ENCODE measurements around the gene DRAM1. TPM values are rescaled to one million over a fixed set of nuclear protein-coding genes. Genes with fewer than 3 reads are reported as not detected.

DRAM1 gene
- polyA plus RNA-seq, 1 donor: 21.7 TPM

DNA sequence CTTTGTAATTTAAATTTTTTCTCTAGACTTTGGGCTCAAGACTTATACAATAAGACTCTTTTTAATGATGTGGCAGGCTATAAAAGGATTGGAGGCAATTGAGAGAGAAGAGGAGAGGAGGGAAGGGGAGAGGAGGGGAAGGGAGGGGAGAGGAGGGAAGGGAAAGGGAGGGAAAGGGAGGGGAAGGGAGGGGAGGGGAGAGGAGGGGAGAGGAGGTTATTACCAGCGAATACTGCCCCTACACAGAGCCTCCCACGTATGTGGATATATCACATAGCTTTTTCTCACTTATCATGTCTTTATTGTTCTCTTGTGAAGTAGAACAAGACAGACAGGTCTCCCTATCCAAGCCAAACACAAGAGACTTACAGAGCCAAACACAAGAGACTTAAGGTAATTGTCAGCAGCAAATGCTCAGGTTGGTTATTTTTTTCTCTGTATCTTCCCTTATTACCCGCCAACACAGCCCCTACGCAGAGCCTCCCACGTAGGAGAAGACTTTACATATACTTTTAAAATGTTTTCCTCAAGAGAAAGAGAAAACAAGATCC, 63.1 kb downstream of the DRAM1 start:
- DNase-seq: peak; percentile 21

DNA sequence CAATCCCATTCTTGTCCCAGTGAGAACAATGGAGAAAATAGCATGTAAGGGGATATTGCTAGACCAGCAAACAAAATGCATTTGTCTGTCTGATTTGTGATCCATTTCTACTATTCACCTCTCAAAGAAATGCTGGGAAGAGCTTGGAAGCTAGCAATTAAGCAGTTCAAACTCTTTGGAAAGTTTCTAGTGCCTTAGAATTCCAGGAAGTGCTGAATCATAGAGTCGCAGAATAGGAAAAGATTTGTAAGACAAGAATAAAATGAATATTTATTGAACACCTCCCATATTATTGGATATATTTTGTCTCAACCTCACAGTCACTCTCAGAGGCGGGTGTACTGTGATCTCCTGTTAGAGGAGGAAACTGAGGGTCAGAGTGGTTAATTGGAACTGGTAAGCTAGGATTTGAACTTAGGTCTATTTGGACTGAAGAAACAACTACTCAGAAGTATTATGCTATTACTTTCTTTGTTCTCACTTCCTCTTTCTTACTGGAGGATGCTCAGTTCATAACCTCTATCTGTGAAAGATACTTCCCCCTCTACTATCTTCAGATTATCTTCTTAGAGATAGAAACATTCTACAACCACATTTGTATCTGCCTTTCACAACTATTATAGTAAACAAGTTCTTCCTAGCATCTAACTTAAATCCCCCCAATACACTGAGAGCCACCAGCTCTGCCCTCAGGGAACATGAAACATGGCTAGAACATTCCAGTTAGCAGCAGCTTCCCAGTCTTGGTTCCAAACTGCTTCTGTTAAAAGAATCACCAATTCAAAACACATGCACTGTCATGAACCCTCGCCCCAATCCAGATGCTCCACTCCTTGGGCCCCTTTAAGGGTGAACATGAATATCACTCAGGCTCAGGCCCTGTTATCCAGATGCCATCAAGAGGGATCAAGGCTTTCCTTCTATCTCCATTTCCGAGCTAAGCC, 64.2 kb downstream of the DRAM1 start:
- DNase-seq: no peak

DNA sequence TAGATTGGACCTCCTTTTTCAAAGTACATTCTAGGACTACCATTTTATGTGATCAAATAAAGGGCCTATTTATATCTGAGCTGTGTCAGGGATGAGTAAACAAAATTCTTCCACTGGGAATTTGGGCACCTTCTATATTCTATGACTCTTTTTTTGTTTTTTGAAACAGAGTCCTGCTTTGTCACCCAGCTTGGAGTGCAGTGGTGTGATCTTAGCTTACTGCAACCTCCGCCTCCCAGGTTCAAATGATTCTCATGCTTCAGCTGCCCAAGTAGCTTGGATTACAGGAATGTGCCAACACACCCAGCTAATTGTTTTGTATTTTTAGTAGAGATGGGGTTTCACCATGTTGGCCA, 64.8 kb downstream of the DRAM1 start:
- DNase-seq: no peak

DNA sequence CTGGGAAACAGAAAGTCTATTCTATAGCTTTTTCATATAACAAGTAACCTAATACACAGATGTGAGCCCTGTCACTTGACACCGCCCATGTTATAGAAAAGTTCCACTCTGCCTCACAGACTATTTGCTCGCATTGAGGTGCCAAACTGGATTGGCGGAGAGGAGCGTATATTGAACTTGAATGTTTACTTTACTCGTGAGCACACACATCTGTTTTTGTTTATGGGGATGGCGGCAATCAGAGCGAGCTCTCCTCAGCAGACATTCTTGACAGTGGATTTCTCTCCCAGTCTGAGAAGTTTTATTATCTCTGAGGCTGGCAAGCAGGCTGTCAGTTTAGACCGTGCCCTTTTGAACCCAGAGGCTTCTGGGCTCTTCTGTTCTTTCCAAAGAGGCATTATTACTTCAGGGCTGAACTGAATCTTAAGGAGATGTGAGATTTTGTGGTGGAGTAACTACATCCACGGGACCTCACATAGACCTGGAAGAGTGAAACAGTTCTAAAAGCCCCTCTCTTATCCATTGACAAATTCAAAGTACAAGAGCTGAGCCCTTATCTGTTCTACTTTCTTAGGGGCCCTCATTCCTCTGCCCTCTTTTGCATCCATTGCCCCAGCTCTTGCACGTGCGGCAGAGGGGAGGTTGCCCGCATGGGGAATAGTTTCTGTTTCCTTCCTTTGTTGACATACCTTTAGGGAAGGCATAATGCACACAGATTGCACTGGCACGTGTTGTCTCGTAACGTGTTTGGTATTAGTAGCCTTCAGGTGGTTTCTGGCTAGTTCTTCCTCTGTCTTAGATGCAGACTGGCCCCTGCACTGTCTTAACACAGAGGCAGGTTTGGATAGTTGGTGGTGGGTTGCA, 68.2 kb downstream of the DRAM1 start:
- peak; percentile 26 for DNase-seq

DNA sequence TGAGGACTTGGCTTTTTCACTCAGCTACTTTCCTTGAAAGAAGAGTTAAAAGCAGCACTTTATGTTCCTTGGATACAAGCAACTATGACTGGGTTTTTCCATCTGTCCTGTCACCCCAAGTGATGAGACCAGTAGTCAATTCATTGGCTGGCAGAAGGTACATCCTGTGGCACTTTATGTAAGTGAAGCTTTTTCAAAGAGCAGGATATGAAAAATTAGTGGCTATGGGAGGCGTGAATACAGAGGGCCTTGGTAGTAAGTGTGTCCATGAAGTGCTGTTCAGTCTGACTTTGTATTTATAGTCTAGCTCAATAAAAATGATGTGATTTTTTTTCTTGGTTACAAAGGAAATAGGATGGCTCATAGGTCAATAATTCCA, 68.8 kb downstream of the DRAM1 start:
- DNase-seq: no peak

DNA sequence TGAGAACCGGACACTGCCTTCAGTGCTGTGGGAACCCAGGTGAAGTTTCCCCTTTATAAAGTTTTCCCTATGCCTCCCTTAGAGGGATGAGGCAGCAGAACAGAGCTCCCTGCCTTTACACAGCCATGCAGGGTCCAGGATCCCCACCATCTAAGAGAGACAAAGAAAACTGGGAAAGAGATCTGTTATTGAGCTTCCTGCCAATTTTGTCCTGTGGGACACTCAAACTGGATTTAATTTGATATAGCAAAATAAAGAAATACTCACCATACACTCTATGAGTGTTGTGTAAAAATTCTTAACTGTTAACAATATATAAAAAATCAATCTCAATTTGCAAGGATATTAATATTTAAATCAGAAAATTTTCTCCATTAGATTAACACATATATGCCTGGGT, 69.9 kb downstream of the DRAM1 start:
- DNase-seq: no peak

DNA sequence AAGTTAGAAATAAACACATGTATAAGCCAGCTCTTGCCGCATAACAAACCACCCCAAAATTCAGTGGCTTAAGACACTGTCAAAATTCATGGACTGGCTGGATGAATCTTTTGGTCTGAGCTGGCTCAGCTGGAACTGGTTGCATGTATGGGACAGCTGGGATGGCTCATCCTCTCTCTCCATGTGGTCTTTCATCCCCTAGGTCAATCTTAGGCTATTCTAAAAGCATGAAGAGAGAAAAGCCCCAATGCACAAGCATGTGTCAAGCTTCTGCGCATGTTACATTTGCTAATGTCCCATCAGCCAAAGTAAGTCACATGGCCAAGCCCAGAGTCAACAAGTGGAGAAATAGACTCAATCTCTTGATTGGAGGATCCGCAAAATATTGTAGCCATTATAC, 71.0 kb downstream of the DRAM1 start:
- no peak for DNase-seq

DNA sequence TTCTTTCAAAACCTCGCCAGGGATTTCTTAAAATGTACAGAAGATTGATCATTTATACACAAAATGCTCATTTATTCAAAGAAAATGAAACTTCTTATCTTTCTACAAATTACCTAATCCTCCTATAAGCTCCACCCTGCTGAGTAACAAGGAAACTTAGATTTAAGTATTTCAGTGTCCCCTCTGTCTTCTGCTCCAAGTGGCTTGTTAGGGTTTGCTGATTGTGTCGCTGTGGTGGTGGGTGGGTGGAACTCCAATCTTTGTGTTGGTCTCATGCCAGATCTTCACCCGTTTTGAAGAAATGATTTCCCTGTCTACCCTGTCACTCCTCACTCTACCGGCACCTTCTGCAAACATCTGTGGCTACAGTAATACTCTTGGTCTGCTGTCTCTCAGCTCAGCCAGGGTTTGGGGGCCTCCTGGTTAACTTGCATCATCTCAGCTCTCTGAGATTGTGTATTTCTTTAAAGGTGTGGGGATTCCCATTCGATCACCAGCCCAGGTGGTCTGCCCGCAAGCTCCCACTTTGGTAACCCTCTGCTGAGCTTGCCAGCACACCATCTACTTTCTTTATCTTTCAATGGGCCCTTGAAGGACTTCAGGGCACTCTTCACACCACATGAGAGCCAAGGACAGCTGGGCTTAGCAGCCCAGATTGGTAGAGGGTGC, 73.8 kb downstream of the DRAM1 start:
- no peak for DNase-seq

DNA sequence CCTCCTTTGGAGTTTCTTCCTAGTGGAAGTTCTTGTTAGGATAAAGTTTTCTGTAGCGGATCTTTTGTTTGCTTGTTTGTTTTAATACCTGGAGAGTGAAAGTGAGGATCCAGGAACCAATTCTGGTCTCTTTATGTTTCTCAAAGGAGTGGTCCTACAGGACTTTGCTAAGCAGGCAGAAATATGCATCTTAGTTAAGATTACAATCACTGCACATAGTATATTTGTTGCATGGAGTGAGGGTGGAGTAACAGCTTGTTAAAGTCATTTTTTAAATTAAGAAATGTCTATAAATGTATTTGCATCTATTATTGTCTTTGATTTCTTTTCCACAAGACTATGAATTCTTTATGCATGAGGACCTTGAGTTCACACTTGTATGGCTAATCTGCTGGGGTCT, 76.7 kb downstream of the DRAM1 start:
- no peak for DNase-seq

DNA sequence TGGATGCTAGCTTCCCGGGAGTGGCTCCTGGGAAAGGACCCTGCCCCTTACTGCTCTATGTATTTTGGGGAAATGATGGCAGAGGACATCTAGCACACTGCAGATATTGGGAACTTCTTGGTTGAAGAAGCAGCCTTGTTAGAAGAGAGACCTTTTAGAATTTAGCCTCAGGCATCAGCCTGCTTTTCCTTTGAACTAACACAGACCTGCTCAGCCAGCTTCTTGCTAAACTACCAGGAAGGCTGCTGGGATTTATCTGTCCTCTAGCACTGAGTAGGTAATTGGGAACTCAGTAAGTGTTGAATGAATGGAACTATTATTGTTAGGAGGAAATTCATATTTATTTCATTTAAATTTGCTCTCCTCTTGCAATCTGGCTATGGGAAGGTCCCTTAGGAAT, 77.3 kb downstream of the DRAM1 start:
- DNase-seq: no peak

DNA sequence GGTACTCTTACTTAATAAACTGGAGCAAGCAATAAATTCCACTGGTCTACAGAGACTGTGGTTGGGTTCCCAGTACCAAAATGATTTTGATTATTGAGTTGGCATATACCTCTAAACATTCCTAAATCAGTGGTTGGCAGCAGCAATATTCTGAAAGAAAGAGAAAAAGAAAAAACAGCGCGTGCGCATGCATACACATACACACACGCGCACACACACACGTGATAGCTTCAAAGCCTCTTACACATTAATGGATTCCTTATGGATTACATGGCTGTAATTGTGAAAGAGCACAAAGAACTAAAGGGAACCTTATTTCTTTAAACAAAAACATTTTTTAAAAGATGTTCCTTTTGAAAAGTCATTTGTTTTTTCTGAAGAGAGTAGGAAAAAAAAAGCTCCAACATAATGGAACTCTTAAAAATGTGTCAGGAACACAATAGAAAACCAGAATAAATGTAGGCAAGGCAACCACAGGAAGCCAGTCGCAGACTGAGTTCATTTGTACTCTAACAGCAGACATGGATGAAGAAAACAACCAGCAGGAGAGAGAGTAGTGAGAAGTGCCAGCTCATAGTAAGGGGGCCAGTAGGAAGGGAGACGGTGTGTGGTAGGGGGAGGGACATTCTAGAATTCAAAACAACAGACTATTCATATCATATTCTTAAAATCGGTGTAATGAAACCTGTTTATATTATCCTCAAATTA, 80.0 kb downstream of the DRAM1 start:
- no peak for DNase-seq

DNA sequence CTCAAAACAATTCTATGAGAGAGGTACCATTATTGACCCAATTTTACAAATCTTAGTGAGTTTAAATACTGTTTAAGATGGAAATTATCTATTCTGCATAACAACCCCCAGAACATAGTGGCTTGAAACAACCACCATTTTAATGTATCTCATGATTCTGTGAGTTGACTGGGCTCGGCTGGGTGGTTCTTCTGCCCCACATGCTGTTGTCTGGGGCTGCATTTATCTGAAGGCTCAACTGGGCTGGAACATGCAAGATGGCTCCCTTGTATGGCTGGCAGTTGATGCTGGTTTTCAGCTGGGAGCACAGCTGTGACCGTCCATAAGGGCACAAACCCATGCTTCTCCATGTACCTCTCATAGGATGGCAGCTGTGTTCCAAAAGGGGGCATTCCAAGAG, 82.2 kb downstream of the DRAM1 start:
- DNase-seq: no peak

DNA sequence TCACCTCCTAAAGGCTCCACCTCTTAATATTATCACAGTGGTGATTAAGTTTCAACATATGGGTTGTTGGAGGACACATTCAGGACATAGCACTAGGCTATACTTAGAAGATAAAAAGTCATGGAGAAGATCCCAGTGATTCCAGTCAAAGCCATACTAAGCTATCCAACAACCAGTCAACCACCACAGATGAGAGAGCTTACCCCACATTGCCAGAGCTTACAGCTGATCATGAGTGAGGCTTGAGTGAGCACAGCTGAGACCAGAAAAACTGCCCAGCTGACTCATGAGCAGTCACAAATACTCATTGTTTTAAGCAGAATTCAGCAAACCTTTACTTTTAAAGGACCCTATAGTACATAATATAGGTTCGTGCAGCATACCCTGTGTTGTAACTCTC, 85.1 kb downstream of the DRAM1 start:
- no peak for DNase-seq

DNA sequence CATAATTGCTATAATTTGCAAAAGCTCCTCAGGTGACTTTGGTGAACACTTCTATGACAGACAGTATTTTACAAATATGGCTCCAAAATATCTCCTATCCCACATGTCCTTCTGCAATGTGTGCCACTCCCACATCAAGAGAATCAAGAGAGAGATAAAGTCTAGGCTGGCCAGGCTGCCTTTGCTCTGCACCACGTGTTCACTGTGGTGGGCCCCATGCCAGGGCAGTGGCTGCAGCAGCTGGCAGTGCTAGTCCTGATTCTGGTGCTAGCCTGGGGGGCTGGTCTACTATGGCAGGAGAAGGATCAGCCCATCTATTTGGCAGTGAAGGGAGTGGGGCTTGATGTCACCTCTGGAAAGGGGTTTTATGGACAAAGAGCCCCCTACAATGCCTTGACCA, 86.3 kb downstream of the DRAM1 start:
- no peak for DNase-seq

DNA sequence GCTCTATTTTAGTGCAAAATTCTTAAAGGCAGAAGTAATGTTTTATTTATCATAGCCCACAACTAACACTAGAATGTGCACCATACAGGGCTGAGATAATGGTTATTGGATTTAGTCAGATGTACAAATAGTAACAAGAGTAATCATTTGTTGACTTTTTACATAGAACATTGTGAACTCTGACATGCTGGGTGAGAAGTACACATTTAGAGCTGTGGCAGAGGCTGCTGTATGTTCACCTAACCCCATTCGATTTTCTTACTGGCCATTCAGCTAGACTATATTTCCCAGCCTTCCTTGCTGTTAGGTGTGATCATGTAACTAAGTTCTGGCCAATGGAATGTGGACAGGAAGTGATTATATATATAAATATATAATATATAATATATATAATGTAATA, 89.1 kb downstream of the DRAM1 start:
- no peak for DNase-seq

DNA sequence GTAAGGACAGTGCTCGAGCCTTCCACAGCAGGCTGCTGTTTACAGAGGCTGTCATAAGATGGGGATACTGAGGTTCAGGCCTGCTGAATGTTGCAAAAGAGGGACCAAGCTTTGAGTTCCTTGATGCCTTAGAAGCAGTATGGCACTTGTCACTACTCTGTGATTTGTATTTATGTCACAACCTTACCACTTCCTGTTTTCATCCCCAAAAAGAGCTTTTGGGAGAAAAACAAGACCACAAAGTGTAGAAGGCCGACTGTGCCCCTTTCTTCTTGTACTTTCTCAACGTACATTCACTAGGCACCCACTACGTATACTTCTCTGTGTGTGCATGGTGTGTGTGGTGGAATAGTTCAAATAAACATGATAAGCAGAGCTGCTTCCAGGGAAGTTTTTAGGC, 90.1 kb downstream of the DRAM1 start:
- DNase-seq: no peak

DNA sequence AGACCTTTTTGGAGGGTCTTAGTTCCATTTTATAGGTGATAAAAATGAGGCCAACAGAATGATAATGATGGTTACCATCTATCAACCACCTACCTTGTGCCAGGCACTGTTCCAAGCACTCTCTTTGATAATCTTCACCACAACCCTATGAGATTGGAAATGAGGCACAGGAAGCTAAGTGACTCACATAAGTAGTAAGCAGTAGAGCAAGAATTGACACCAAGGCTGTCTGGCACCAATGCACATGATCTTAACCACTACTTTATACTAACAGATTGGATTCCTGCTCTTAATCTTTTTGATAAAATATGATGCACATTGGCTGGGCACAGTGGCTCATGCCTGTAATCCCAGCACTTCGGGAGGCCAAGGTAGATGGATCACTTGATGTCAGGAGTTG, 91.4 kb downstream of the DRAM1 start:
- DNase-seq: no peak

All from left kidney (tissue), 2 donors.